Loucy (cell line): ENCODE data around the gene NDUFB7.

Source experiments
- CTCF ChIP-seq: fragments of 200-600 bp; sonication (generic); conservative IDR thresholded peaks from 2 replicates; pipeline ENCODE4 v1.5.1; 2014; ENCODE audit warnings: mild to moderate bottlenecking, antibody characterized with exemption, low read length
- EZH2phosphoT487 ChIP-seq: fragments of 200-600 bp; IDR thresholded peaks from 2 replicates; pipeline ENCODE4 v1.6.1; 2018; ENCODE audit warnings: antibody characterized with exemption, mild to moderate bottlenecking, moderate library complexity, borderline replicate concordance

GRCh38 chr19:14525729-14526128, 46.1 kb downstream of the NDUFB7 start:
- TF ChIP-seq CTCF (no peak), EZH2phosphoT487 (no peak)
